ELR (cell line): ENCODE results near the gene PLEKHO2.
A peak's percentile ranks its signal among the peaks of the same experiment; 100 is the strongest.

Experiments used
- DNase-seq: peaks from one replicate; pipeline ENCODE4 v3.0.0-alpha.2; 2015; ENCODE audit warnings: low read depth

The PLEKHO2 gene

GRCh38 chr15:64828985-64829384 is 12.7 kb upstream of the PLEKHO2 start:
- DNase-seq, result peak; percentile 90

- no peak for DNase-seq
These were observed 8.0 kb upstream of the PLEKHO2 start for GRCh38 chr15:64833690-64834089.

DNA sequence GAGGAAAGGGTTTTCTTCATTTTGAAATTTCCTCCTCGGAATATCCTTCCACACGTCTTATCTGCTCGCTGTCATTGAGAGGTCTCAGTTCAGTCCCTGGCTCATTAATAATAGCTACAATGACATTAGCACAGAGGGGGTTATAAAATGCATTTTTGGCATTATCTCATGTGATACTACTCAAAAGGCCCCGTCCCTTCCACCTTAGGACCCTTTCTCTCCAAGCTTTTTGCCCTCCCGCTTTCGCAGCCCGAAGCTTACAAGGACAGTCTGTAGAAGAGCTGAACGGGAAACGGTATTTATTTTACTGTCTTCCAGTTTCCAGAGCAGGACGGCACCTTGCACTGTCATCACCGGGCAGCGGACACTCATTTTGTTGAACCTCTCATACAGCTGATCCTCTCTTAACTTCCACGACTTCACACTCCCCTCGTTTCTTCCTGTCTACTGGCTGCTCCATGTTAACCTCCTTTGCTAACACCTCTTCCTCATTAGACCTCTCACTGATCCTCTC is 5.6 kb upstream of the PLEKHO2 start:
- DNase-seq, result no peak

DNA sequence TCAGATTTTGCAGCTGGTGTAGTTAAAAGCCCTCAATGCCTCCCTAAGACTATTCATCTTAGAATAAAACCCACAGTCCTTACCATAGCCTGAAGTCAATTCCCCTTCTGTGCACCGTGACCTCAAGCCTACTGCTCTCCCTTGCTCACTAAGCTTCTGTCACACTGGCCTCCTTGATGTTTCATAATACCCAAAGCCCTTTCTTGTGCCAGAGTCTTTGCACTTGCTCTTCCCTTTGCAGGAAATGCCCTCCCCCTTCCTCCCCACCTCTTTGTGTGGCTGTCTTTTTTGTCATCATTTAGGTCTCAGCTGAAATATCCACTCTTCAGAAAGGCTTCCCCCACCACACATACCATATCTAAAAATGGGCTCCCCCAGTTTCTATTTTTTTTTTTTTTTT is 4.2 kb upstream of the PLEKHO2 start:
- DNase-seq, result no peak

DNA sequence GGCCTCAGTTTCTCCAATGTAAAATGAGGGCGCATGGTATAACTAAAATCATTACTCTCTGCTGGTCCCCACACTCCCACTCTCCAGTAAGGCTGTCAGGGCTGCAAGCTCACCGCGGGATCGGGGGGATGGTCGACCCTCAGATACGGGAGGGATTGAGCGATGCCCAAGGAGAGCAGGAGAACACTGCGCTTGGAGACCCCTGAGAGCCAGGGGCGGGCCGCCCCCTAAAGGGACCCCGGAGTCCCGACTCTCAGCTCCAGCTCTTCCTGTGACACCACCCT is 713 bp upstream of the PLEKHO2 start:
- DNase-seq, result no peak

DNA sequence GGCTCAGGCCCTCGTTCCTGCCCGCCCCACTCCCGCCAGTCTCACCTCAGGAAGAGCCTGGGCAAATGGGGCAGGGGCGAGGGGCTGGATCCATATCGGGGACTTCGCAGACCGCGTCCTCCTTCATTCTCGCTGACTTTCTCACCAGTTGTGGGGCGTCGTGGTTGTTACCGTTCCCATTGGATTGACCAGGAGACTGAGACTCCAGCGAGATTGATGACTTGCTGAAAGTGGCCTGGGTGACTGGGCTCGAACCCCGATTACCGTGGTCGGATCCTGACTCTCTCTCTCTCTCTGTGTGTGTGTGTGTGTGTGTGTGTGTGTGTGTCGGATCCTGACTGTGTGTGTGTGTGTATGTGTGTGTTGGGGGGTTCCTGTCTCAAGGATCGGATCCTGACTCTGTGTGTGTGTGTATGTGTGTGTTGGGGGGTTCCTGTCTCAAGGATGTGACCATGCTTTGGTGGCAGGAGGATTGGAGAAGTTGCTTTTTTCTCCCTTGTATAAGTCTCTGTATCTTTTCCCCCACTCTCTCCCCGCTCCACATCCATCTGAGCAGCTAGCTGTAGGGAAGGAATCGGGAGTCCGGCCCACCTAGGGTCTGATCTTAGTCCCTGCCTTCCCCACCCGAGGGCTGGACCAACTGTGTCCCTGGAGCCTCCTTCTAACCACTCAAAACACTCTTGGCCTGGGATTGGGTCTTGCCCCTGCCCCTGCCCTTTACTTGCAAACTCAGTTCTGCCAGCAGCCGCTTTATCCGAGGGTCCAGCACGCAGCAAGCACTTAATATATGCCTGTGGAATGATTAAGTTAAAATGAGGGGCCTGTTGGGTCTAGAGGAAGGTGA is 603 bp downstream of the PLEKHO2 start:
- DNase-seq, result peak; percentile 54

- peak; percentile 82 for DNase-seq
These were observed 1.4 kb downstream of the PLEKHO2 start for GRCh38 chr15:64842986-64843561.

DNA sequence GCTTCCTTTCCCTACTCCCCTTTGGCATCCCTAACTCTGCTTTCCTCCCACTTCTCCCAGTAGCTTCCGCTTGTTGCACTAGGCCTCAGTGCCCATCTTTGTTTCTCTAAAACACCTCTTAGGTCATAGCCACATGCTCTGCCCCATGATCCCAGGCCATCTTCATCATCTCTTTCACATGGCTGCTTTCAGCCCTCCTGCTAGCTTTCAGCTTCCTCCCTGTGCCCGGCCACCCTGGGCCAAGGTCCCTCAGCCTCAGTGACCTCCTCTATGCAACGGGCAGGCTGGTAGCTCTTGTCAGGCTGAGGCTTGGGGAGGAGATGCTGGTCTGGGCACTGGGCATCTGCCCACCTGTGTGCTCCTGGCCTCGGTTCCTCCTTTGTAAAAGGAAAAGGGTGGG is 2.3 kb downstream of the PLEKHO2 start:
- DNase-seq, result no peak

DNA sequence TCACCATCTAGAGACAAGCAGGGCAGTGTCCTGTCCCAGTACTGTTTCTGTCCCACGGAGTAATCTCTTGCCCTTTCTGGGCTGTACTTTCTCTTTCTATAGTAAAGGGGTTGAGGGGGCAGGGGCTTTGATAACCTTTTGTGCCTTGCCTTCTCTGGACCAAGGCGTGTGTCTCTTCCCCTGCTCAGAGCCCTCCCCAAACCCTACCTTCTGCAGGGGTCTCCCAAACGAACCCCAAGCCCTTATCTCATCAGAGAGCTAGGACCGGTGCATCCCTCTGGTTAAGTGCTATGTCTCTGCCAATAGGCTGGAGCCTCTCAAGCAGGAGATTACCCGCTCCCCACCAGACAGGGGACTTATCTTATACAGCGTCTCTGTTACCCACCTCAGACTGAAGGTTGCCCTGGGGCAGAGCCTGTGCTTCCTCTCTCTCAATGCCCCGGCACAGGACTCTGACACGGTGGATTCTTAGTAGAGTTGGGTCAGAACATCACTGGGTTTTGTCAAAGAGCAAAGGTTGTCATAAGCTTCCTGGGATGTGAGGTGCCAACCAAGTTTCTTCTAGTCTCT is 2.9 kb downstream of the PLEKHO2 start:
- DNase-seq, result no peak

DNA sequence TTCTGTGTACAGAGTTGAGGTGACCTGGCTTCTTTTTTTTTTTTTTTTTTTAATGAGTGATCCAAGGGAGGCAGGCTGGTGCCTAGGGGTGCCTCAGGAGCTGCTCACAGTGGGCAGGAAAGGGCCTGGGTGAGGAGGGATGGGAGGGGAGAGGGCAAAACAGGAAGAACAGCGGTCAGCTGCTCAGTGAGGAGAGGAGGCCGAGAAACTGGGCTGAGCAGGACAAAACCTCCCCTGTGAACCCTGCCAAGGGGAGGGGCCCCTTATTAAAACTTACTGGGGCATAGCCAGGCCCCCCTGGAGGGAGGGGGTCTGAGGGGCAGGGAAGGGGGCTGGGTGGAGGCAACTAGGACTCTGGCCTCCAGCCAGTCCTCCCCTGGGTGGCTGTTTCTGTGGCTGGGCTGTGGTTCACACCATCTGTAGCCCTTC is 3.5 kb downstream of the PLEKHO2 start:
- DNase-seq, result no peak

- no peak for DNase-seq
These were observed 4.3 kb downstream of the PLEKHO2 start for GRCh38 chr15:64845831-64846595.

GRCh38 chr15:64847016-64847415 is 5.3 kb downstream of the PLEKHO2 start:
- no peak for DNase-seq

DNA sequence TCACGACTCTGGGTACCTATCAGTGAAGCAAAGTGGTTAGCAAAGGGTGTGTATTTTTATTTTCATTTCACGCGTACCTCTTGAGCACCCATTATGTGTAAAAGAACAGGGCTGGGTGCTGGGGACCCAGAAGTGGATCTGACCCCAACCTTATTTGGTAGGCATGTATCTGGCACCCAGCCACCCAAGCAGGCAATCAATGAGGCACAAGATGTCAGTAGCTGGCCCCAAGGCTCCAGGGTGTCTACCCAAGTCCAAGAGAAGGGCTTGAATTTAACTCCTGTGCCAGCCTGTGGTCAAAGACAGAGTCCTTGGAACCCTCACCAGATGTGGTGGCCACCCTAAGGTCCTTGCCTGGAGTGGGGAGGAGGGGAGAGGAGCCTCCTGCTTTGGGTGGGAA is 5.7 kb downstream of the PLEKHO2 start:
- DNase-seq, result no peak

- no peak for DNase-seq
These were observed 6.4 kb downstream of the PLEKHO2 start for GRCh38 chr15:64847876-64848716.

- DNase-seq, result no peak
These were observed 9.2 kb downstream of the PLEKHO2 start for GRCh38 chr15:64850778-64851502.

GRCh38 chr15:64851503-64851840 is 9.8 kb downstream of the PLEKHO2 start:
- DNase-seq, result peak; percentile 78

GRCh38 chr15:64854041-64854440 is 12.3 kb downstream of the PLEKHO2 start:
- DNase-seq, result no peak

DNA sequence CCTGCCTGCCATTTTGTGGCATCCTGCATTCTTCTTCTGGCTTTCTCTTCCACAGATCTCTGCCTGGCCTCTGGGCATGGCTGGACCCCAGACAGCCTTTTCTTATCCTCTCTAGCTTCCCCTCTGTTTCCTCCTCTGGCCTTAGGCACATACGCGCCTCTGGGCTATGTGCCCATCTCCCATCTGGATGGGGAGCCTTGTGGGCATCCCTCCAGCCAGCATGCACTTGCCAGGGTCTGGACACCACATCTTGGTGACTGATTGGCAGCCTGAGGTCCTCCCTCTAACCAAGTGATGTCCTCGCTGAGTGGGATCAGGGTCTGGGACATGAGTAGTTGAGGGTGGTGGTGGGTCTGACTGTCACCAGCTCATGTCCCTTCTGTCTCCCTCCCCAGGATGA is 12.8 kb downstream of the PLEKHO2 start:
- DNase-seq, result no peak

GRCh38 chr15:64855205-64855975 is 13.7 kb downstream of the PLEKHO2 start:
- peak; percentile 35 for DNase-seq

- peak; percentile 37 for DNase-seq
These were observed 14.9 kb downstream of the PLEKHO2 start for GRCh38 chr15:64856429-64857145.
